GM23338 (cell line): ENCODE measurements around the gene ANKHD1. TPM values are rescaled to one million over a fixed set of nuclear protein-coding genes. Genes with fewer than 3 reads are reported as not detected.

ENCODE experiments used
- ATAC-seq: fragments of 200-7000 bp; cut with Tn5 transposase; 3 replicates; pipeline ENCODE4 v1.9.1; 2020
- DNase-seq: peaks from one replicate; pipeline ENCODE4 v3.0.0-alpha.2; 2015; ENCODE audit warnings: low spot score
- H2AFZ ChIP-seq: fragments of 200-600 bp; sonication (generic); 2 replicates; pipeline ENCODE4 v1.8.0; 2016; ENCODE audit warnings: antibody characterized with exemption, mild to moderate bottlenecking, moderate library complexity
- H3F3A ChIP-seq: fragments of 200-600 bp; sonication (generic); replicated peaks from 2 replicates; pipeline ENCODE4 v1.8.0; 2017; ENCODE audit warnings: antibody characterized with exemption, mixed run types, low read depth
- H3K27ac ChIP-seq: fragments of 200-600 bp; sonication (generic); 2 replicates; pipeline ENCODE4 v1.6.1; 2016; ENCODE audit warnings: low read depth
- H3K27me3 ChIP-seq: fragments of 200-600 bp; sonication (generic); 2 replicates; pipeline ENCODE4 v1.8.0; 2016; ENCODE audit warnings: mild to moderate bottlenecking, mixed run types, moderate library complexity; ENCODE audit not compliant: insufficient read depth
- H3K36me3 ChIP-seq: fragments of 200-600 bp; sonication (generic); 2 replicates; pipeline ENCODE4 v1.8.0; 2016; ENCODE audit warnings: mild to moderate bottlenecking; ENCODE audit not compliant: insufficient read depth
- H3K4me1 ChIP-seq: fragments of 200-600 bp; sonication (generic); 2 replicates; pipeline ENCODE4 v1.8.0; 2016; ENCODE audit warnings: mild to moderate bottlenecking, moderate library complexity; ENCODE audit not compliant: insufficient read depth
- H3K4me2 ChIP-seq: fragments of 200-600 bp; sonication (generic); 2 replicates; pipeline ENCODE4 v1.7.1; 2017; ENCODE audit warnings: mixed run types
- H3K4me3 ChIP-seq: fragments of 200-600 bp; sonication (generic); 2 replicates; pipeline ENCODE4 v1.6.1; 2016; ENCODE audit warnings: mixed run types
- H3K79me2 ChIP-seq: fragments of 200-600 bp; sonication (generic); replicated peaks from 2 replicates; pipeline ENCODE4 v1.8.0; 2017; ENCODE audit warnings: mild to moderate bottlenecking; ENCODE audit not compliant: insufficient read depth
- H3K9me2 ChIP-seq: fragments of 200-600 bp; sonication (generic); 2 replicates; pipeline ENCODE4 v1.8.0; 2017; ENCODE audit not compliant: insufficient read depth
- H4K20me1 ChIP-seq: fragments of 200-600 bp; sonication (generic); replicated peaks from 2 replicates; pipeline ENCODE4 v1.8.0; 2017; ENCODE audit warnings: mild to moderate bottlenecking; ENCODE audit not compliant: insufficient read depth
- H3K27ac Mint-ChIP-seq: 2 replicates; pipeline ENCODE4 v1.8.0; 2020; ENCODE audit warnings: inconsistent platforms, mild to moderate bottlenecking, moderate library complexity, mixed read lengths
- H3K27me3 Mint-ChIP-seq: 3 replicates; pipeline ENCODE4 v1.8.0; 2022; ENCODE audit warnings: low read depth, mild to moderate bottlenecking, moderate library complexity, mixed read lengths, inconsistent platforms; ENCODE audit not compliant: insufficient read depth, poor library complexity
- H3K36me3 Mint-ChIP-seq: 3 replicates; pipeline ENCODE4 v1.8.0; 2021; ENCODE audit warnings: low read depth, mild to moderate bottlenecking, inconsistent platforms, moderate library complexity, mixed read lengths
- H3K4me1 Mint-ChIP-seq: 3 replicates; pipeline ENCODE4 v1.8.0; 2020; ENCODE audit warnings: mild to moderate bottlenecking, inconsistent platforms, mixed read lengths
- H3K4me3 Mint-ChIP-seq: 3 replicates; pipeline ENCODE4 v1.8.0; 2021; ENCODE audit warnings: moderate library complexity, mild to moderate bottlenecking, inconsistent platforms, mixed read lengths
- H3K9me3 Mint-ChIP-seq: 3 replicates; pipeline ENCODE4 v1.8.0; 2020; ENCODE audit warnings: moderate library complexity, mild to moderate bottlenecking, inconsistent platforms, mixed read lengths
- CREB1 ChIP-seq: fragments of 250-450 bp; sonication (Bioruptor Pico); IDR thresholded peaks from 2 replicates; pipeline ENCODE4 v1.5.0; 2020; ENCODE audit warnings: low read depth, mild to moderate bottlenecking, moderate library complexity
- CTCF ChIP-seq, 2 experiments: fragments of 200-600 bp in 1 of 2; sonication (generic) in 1 of 2; conservative IDR thresholded peaks; 2 replicates each; pipeline versions ENCODE4 v1.5.1 to v1.6.1; 2016 to 2017; ENCODE audit warnings: antibody characterized with exemption in 2 of 2, low read depth in 2 of 2, mild to moderate bottlenecking in 2 of 2, moderate library complexity in 1 of 2
- ETS1 ChIP-seq: IDR thresholded peaks from 2 replicates; pipeline ENCODE4 v1.6.1; 2016; ENCODE audit warnings: antibody characterized with exemption
- EZH2 ChIP-seq: fragments of 200-600 bp; sonication (generic); IDR thresholded peaks from one replicate; pipeline ENCODE4 v1.8.0; 2017; ENCODE audit warnings: antibody characterized with exemption, mild to moderate bottlenecking, low read depth; ENCODE audit not compliant: unreplicated experiment
- EZH2phosphoT487 ChIP-seq: fragments of 200-600 bp; sonication (generic); IDR thresholded peaks from one replicate; pipeline ENCODE4 v1.8.1; 2018; ENCODE audit warnings: antibody characterized with exemption; ENCODE audit not compliant: unreplicated experiment
- JUNB ChIP-seq: IDR thresholded peaks from one replicate; pipeline ENCODE4 v1.6.1; 2016; ENCODE audit warnings: antibody characterized with exemption; ENCODE audit not compliant: unreplicated experiment
- NANOG ChIP-seq: IDR thresholded peaks from 2 replicates; pipeline ENCODE4 v1.6.1; 2016; ENCODE audit warnings: antibody characterized with exemption, borderline replicate concordance
- POLR2AphosphoS5 ChIP-seq: IDR thresholded peaks from 2 replicates; pipeline ENCODE4 v1.6.1; 2016; ENCODE audit warnings: antibody characterized with exemption, low read depth
- REST ChIP-seq: IDR thresholded peaks from one replicate; pipeline ENCODE4 v1.6.1; 2018; ENCODE audit warnings: antibody characterized with exemption; ENCODE audit not compliant: unreplicated experiment
- STAT1 ChIP-seq: IDR thresholded peaks from one replicate; pipeline ENCODE4 v1.6.1; 2016; ENCODE audit warnings: antibody characterized with exemption; ENCODE audit not compliant: unreplicated experiment
- ZNF114 ChIP-seq: fragments of 250-450 bp; sonication (Bioruptor Pico); IDR thresholded peaks from 2 replicates; pipeline ENCODE4 v1.5.0; 2020; ENCODE audit warnings: mild to moderate bottlenecking, moderate library complexity
- ZNF331 ChIP-seq: fragments of 250-450 bp; sonication (Bioruptor Pico); IDR thresholded peaks from 2 replicates; pipeline ENCODE4 v1.5.0; 2020; ENCODE audit warnings: low read depth, mild to moderate bottlenecking, moderate library complexity
- ZNF462 ChIP-seq: fragments of 250-450 bp; sonication (Bioruptor Pico); IDR thresholded peaks from 2 replicates; pipeline ENCODE4 v1.5.0; 2020; ENCODE audit warnings: mild to moderate bottlenecking, moderate library complexity
- polyA plus RNA-seq: library from polyadenylated mRNA; unstranded; fragments of >200 nt; fragmentation: Nextera tagmentation; extraction: Ambion mirVana; gene quantifications from 2 replicates; pipeline ENCODE4 v1.2.1, GENCODE V29; 2016
- total RNA-seq: library from RNA; depleted of rRNA; stranded (reverse); fragments of >200 nt; shearing (Covaris generic); gene quantifications from 2 replicates; pipeline ENCODE4 v1.2.3, GENCODE V29; 2014

Gene ANKHD1
- total and polyA plus RNA-seq, 2 experiments from 2014 or later = 73.0 to 119 TPM

GRCh38 chr5:140420226-140420570 lies 18.6 kb downstream of the ANKHD1 start:
- Histone ChIP-seq H3K9me2 (no peaks in the 10 kb centered on the region), H3K27ac (no peak overlapping the region; the same call in 1 of the 2 replicates), H3K4me2 (0 out of 2 replicates have a peak overlapping the region, but pooled peaks have one; percentile 64), H3K36me3 (no peaks in the 10 kb centered on the region), H3K79me2 (peaks cover 98% of the 10 kb centered on the region), H4K20me1 (peaks cover 58% of the 10 kb centered on the region), H2AFZ (no peak overlapping the region), H3K27me3 (no peaks in the 10 kb centered on the region), H3K4me3 (no peak overlapping the region), H3K4me1 (0 out of 2 replicates have a peak, but pooled peaks cover 4% of the 10 kb centered on the region), H3F3A (no peaks in the 10 kb centered on the region)
- ATAC-seq (no peak), DNase-seq (no peak)
- Mint-ChIP-seq H3K9me3 (no peaks in the 10 kb centered on the region), H3K27me3 (peaks cover 4% of the 10 kb centered on the region), H3K27ac (peak overlapping the region; percentile 88; the same call in 1 of the 2 replicates), H3K4me1 (peaks cover 17% of the 10 kb centered on the region), H3K36me3 (peaks cover 10% of the 10 kb centered on the region; the same call in 2 of the 3 replicates), H3K4me3 (no peak overlapping the region)
- TF ChIP-seq ZNF462 = no peak
- TF ChIP-seq EZH2phosphoT487 = no peak
- no peak for TF ChIP-seq CTCF (conservative IDR thresholded peaks at IDR 0.05; ENCODE audit: low read depth in 2 of 2)
- TF ChIP-seq ETS1 = no peak
- TF ChIP-seq ZNF114 (CRISPR knock-in tag) = no peak
- no peak for TF ChIP-seq ZNF331 (CRISPR knock-in tag)
- no peak for TF ChIP-seq JUNB
- no peak for TF ChIP-seq POLR2AphosphoS5
- no peak for TF ChIP-seq STAT1
- TF ChIP-seq NANOG = no peak
- TF ChIP-seq EZH2 = no peak
- TF ChIP-seq CREB1 (CRISPR knock-in tag) = no peak
- no peak for TF ChIP-seq REST
